ENCODE data around the gene MLF2. TPM values are rescaled to one million over a fixed set of nuclear protein-coding genes. Genes with fewer than 3 reads are reported as not detected.

Gene MLF2
- total and polyA plus RNA-seq, 2 of the 13 experiments (the other 11 are each of a cell fraction or from before 2014, with no cell fraction given), result 88.1 to 167 TPM

- TF ChIP-seq ZHX1 (CRISPR knock-in tag; IDR thresholded peaks at IDR 0.05; ENCODE audit: low read depth), result 0 out of 2 replicates have a peak, but pooled peaks have one; percentile 38
Observed at GRCh38 chr12:6765634-6766581, 13.0 kb upstream of the MLF2 start, which contains the start of gene PTMS (continued).

- H3K9me3 ChIP-seq (ENCODE audit: low read length), result no peaks in the 10 kb centered on the region
- TF ChIP-seq ZNF646 (CRISPR knock-in tag; IDR thresholded peaks at IDR 0.05) (no peak), ZFP82 (CRISPR knock-in tag; IDR thresholded peaks at IDR 0.05; ENCODE audit: borderline replicate concordance) (0 out of 2 replicates have a peak, but pooled peaks have one; percentile 2)
- DNase-seq (ENCODE audit: low spot score), result no peak
- peak overlapping the region; percentile 80 for H3K4me2 ChIP-seq (ENCODE audit: low read depth, low read length)
- no peak for ATAC-seq
- no peaks in the 10 kb centered on the region for H3K27me3 ChIP-seq (ENCODE audit: control insufficient read depth in 1 of 2, insufficient read depth in 2 of 2, low read length in 2 of 2)
- 0 out of 2 replicates have a peak, but pooled peaks cover 6% of the 10 kb centered on the region for H4K20me1 ChIP-seq (ENCODE audit: insufficient read depth, low read length)
- in situ Hi-C loops (cut with HindIII; ENCODE audit: extremely low pct_ligation_motif_present, low pct_unique_long_range_greater_than_20kb) (no loop called here), intact Hi-C loops (cut with micrococcal nuclease; ENCODE audit: unreplicated experiment) (no loop called here)
- peaks cover 20% of the 10 kb centered on the region for H3K79me2 ChIP-seq (ENCODE audit: insufficient read depth, low read length)
- no peak overlapping the region for H3K27ac ChIP-seq (ENCODE audit: extremely low read length, insufficient read depth, low read length)
- 11% methylated on average over 7 of the region's 7 CpGs for WGBS (ENCODE audit: low lambda C conversion rate)
- BruUV-seq (replicated peaks), result no TSS peak
- ChIA-PET CTCF (ENCODE audit: low intra/inter-chr PET ratio, low total read pairs) (no interaction called here), POLR2A (interaction anchor here (1.2 to 8.3 kb wide), 5 partner anchors 11 to 151 kb away, joined by 3 to 162 read pairs (median 27); partner anchors contain the start of genes CDCA3, COPS7A, MLF2 and USP5)
- H2AFZ ChIP-seq (ENCODE audit: low read length), result no peak overlapping the region
- H3K9ac ChIP-seq (ENCODE audit: insufficient read depth, low read depth, low read length), result 0 out of 2 replicates have a peak overlapping the region, but pooled peaks have one; percentile 90
- peaks cover 73% of the 10 kb centered on the region for H3K4me1 ChIP-seq (ENCODE audit: insufficient read depth, low read length)
- FAIRE-seq, result no peak
- peaks cover 0 to 8% of the 10 kb centered on the region in 2 experiments; a peak in 1 of 5 replicates for H3K36me3 ChIP-seq (replicated peaks in 1 of 2; ENCODE audit: control insufficient read depth in 1 of 2, insufficient read depth in 2 of 2, low read length in 2 of 2)
- H3K4me3 ChIP-seq (replicated peaks in 1 of 3; ENCODE audit: insufficient read depth in 1 of 3, low read depth in 2 of 3, low read length in 3 of 3), result peak overlapping the region; percentile 81 to 91 (median 86); a peak in 4 of 6 replicates
Observed at GRCh38 chr12:6765048-6765633, 12.2 kb upstream of the MLF2 start.
